ENCODE measurements around the gene SPTB.

Gene SPTB

DNA sequence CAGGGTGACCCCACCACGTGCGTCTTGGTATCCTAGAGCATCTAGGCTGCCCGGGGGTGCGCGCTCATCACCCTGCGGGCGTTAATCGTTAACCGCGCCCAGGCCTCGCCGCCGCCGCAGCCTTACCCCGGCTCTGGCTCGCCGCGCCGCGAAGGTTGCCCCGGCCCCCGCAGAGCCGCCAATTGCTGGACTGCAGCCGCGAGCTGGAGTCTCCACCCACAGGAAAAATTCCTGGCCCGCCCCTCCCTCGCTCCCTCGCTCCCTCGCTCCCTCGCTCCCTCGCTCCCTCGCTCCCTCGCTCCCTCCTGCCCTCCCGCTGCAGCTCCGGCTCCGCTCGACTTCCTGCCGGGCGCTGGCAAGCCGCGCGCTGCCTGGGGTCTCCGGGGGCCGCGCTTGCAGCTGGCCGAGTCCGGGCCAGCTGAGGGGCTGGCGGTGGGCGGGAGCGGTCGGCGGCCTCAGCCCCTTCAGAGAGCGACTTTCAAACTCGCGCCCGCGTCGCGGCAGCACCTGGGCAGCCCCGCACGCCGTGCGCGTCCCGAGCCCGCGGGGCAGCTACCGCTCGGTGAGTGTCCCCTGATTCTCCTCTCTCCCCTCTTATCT is 175.5 kb downstream of the SPTB start, which contains the start of gene PLEKHG3:
Gene PLEKHG3, plus strand, starts transcription at position 282 of the 600 bp plus-strand sequence. CDS start 23,208 bp downstream, outside the sequence.
- DNase-seq = peak; percentile 84

DNA sequence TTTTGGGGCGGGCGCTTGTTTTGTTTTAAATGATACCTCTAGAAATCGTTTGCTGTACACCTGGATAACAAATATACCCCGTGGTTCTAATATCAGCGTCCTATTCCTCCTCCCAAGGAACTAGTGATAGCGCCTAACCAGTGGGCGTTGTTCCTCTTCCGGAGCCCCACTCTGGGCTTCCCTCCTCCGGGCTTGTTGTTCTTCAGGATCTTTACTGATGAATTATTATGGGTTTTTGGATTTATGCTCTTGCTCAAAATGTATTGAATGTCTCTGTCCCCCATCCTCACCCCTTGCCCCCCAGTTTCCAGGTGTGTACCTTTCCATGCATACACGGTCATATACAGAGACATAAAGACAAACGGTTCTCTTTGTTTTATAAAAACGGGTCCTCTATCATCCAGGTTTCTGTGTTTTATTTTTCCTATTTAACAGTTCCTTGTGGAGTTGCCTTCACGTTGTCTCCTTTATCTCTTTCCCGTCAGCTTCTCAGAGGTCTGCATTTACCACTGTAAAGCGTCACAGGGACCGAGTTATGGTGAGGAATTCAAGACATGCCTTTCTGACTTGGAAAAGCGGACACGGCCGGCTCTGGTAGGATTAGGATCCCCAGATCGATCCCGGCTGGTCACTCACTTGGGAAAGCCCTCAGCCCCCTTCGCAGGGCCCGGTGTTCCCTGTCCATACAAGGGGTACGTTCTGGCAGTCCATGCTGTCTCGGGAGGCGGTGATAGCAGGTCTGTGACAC is 176.1 kb downstream of the SPTB start:
- DNase-seq = peak; percentile 84

DNA sequence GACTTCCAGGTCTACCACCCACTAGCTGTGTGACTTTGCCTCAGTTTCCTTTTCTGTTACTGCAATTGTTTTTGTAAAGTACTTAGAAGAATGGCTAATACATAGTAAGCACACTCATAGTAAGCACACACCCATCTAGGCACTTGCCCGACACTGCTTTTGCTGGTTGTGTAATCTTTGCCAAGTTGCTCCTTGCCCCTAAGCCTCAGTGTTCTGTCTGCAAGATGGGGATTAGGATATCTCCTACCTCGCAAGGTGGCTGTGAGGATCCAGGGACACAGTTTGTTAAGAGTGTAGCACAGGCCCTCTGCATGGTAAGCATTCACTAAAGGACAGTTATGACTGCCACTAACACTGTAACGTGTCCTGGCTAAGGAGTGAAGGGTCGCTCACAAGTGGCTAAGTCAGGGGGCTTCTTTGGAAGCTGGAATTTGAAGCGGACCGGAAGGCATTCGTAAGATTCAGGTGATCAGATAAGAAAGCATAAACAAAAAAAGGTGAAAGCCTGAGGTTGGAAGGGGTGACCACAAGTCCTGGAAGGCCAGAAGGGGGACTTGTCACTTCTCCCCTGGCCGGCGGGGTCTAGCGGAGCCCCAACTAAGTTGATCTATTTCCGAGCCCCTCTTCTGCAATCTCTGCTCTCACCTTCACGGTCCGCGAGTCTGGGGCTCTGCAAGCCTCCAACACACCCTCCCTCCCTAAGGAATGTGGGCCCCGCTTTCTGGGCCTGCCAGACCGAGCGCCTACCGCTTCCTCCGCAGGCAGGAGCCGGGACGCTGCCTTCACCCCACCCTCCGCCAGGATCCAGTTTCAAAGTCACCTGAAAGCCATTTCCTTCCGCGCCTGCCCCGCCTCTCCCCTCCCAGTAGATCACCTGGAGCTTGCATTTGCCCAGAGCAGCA is 177.0 kb downstream of the SPTB start:
- DNase-seq = peak; percentile 97

DNA sequence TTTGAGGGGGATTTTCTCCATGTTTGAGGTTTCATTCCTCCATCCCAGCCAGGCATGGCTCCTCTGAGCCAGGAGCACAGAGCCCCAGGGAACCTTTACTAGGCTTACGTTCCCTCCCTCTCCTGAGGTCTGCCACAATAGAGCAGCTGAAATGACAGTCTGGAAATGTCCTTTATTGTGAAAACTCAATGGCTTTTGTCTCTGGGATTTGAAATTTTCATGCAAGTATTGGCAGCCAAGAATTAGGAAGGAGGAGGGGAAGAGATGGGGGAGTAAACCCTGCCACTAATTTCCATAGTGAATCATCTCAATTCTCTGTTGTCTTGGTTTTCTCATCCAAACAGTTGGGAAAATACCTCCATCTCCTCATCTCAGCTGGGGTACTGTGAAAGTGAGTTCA is 178.0 kb downstream of the SPTB start:
- peak; percentile 49 for DNase-seq

DNA sequence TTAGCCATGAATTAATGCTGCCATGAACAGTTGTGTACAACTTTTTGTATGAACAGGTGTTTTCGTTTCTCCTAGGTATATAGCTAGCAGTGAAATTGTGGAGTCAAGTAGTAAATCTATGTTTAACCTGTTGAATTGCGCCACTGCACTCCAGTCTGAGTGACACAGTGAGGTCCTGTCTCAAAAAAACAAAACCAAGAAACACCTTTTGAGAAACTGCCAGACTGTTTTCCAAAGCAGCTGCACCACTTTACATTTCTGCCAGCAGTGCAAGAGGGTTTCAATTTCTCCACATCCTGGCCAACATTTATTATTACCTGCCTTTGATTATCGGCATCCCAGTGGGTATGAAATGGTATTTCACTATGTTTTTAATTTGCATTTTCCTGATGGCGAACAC is 178.8 kb downstream of the SPTB start:
- peak; percentile 67 for DNase-seq

DNA sequence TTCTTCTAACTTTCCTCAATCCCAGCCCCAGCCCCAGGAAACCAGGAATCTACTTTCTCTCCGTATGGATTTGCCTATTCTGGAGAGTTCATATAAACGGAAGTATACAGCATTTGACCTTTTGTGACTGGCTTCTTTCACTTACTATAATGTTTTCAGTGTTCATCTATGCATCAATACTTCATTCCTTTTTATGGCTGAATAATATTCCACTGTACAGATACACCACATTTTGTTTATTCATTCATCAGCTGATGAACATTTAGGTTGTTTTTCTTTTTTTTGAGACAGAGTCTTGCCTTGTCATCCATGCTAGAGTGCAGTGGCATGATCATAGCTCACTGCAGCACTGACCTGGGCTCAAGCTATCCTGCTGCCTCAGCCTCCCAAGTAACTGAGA is 179.4 kb downstream of the SPTB start:
- DNase-seq = no peak

DNA sequence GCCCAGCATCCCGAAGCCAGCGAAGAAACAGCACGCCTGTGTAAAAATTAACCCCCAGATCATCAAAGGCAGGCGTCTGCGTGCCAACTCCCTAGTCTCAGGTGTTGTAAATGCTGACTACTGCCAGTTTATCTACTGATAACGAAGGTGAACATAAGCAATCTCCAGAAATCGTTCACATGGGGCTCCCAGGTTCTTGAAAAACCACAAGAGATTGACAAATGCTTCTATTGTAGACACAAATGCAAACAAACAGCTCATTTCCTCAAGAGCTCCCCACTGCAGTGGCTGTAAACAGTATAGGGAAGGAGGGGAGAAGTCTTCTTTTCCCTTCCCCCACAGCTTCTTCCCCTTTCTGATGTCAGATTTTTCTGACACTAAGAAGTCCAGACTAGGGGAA is 180.8 kb downstream of the SPTB start:
- peak; percentile 98 for DNase-seq

DNA sequence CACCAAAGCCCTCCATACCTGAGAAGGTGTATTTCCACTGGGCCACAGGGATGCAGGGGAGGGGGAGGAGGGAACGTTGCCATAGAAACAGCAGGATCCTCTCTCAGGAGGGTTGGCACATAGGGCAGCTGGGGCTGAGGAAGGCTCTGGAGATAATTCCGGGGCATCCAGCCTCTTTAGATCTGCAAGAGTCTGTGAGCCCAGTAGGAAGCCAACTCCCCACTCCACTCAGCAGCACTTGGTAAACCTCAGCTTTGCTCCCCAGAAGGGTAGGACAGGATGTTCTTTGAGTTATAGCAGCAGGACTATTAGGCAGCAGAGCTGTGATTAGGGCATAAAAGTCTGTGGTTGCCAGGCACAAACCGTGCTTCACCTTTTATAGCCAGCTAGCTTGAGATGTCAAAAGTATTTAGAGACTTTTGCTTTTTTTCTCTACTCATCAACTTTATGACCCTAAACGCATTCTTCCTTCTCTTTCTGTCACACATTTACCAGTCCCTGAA is 183.3 kb downstream of the SPTB start:
- DNase-seq = peak; percentile 86

All from DMS79 treated with DMSO at 0.1 percent for 48 hours (cell line).